ENCODE measurements around the gene LY6G6D.

The LY6G6D gene

DNA sequence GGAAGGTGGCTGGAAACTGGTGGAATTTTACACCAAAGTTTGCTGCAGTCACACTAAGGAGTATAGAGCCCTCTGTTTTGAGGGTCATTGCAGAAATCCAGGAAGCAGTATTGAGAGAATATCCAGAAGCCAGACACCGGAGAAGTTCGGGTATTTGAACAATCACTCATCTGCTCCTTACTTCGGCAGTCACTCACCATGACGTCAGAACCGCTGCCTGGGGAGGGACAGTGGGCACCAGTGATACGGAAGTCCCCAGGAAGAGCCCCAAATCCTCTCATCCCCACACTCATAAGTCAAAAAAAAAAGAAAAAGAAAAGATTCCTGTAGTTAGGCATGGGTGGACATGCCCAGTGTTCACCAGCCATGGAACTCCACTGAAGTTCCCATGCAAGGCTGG, 38.2 kb upstream of the LY6G6D start:
- TF ChIP-seq, protein P1, sequence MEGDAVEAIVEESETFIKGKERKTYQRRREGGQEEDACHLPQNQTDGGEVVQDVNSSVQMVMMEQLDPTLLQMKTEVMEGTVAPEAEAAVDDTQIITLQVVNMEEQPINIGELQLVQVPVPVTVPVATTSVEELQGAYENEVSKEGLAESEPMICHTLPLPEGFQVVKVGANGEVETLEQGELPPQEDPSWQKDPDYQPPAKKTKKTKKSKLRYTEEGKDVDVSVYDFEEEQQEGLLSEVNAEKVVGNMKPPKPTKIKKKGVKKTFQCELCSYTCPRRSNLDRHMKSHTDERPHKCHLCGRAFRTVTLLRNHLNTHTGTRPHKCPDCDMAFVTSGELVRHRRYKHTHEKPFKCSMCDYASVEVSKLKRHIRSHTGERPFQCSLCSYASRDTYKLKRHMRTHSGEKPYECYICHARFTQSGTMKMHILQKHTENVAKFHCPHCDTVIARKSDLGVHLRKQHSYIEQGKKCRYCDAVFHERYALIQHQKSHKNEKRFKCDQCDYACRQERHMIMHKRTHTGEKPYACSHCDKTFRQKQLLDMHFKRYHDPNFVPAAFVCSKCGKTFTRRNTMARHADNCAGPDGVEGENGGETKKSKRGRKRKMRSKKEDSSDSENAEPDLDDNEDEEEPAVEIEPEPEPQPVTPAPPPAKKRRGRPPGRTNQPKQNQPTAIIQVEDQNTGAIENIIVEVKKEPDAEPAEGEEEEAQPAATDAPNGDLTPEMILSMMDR (IDR thresholded peaks at IDR 0.05; ENCODE audit: low read depth, low read length, missing control alignments): no peak
- no peak for DNase-seq (ENCODE audit: extremely low read depth, low read depth)
- H3K4me3 ChIP-seq (replicated peaks; ENCODE audit: low read depth, low read length): no peak overlapping the region

DNA sequence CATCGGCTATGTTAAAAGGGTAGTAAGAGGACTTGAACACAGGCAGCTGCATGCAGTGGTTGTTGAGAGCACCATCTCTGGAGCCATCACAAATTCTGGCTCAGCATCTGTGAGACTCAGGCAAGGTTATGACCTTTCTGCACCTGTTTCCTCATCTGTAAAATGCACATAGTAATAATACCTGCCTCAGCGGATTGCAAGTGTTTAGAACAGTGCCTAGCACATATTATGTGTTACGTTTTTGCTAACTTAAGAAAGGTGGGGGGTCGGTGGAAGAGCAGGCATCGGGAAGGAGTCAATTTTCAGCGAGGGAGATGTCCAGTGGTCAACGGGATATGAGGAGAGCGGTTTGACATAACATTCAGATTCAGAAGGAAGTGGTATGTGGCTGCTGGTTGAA, 37.2 kb upstream of the LY6G6D start:
- H3K4me3 ChIP-seq (replicated peaks; ENCODE audit: low read depth, low read length): no peak overlapping the region
- TF ChIP-seq, protein P1 (IDR thresholded peaks at IDR 0.05; ENCODE audit: low read depth, low read length, missing control alignments): no peak
- DNase-seq (ENCODE audit: extremely low read depth, low read depth): no peak

DNA sequence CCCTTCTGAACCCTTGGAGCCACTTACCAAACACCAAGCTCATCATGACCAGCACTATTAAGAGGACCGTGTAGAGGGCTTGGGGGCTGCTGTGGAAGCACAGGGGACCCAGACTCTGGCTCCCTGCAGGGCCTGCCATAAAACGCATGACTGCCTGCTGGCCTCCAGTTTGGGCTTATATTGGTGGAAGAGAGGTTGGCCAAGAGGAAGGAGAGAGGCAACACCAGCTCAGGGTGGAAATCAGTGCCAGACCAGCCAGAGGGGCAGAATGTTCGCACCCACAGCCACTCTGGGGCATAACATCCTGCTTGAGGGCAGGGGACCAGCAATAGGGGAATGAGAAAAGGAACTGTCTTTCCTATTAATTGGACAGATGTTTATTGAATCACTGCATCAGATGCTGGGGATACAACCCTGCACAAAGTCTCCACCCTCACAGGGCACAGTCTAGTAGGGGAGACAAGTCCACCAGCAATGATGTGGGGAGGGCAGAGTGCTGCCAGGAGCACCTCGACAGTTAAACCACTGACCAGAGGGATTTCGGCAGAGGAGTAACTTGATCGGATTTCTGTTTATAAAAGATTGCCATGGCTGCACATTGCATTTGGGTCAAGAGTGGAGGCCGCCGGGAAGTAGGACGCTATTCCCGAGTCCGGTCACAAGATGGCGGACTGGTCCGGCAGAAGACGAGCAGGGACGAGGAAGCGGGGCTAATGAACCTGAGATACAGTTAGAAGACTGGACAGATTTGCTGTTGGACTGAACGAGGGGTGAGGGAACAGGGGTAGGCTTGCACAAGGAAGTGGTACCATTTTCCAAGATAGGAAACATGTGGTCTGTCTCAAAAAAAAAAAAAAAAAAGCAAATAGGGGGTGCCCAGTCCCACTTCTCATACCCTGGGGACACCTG, 34.7 kb upstream of the LY6G6D start, which contains the start of gene LY6G5C:
LY6G5C (minus strand) TSS at position 842 of the 909 bp plus-strand sequence; CDS start at position 148, 694 bp downstream.
- TF ChIP-seq, protein P1 (IDR thresholded peaks at IDR 0.05; ENCODE audit: low read depth, low read length, missing control alignments): peak; percentile 55
- DNase-seq (ENCODE audit: extremely low read depth, low read depth): no peak
- H3K4me3 ChIP-seq (replicated peaks; ENCODE audit: low read depth, low read length): peak within 1 kb of the TSS; percentile 45

DNA sequence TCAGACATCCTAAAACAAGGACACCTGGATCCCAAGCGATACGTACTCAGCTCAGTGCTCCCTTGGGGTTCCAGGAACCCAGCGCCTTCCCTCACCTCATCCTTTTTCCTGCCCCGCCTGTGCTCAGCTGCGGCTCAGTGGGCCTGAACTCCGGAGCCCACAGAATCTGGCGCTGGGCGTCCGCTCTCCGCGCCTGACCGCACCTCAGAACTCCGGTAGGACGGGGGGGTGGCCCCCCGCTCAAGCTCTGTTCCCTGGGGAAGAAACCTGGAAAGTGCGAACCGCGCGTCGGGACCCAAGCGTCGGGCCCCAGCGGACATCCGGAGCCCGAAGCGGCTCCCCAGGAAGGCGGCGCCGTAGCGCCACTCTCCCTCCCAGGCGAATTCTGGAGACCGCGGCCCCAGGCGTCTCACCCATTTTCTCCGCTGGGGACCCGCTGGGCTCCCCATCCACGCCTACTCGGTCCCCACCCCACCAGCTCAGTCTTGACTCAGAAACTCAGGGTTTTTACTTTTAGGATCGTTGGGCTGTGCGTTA, 33.9 kb upstream of the LY6G6D start:
- no peak for DNase-seq (ENCODE audit: extremely low read depth, low read depth)
- H3K4me3 ChIP-seq (replicated peaks; ENCODE audit: low read depth, low read length): peak overlapping the region; percentile 45
- TF ChIP-seq, protein P1 (IDR thresholded peaks at IDR 0.05; ENCODE audit: low read depth, low read length, missing control alignments): no peak

DNA sequence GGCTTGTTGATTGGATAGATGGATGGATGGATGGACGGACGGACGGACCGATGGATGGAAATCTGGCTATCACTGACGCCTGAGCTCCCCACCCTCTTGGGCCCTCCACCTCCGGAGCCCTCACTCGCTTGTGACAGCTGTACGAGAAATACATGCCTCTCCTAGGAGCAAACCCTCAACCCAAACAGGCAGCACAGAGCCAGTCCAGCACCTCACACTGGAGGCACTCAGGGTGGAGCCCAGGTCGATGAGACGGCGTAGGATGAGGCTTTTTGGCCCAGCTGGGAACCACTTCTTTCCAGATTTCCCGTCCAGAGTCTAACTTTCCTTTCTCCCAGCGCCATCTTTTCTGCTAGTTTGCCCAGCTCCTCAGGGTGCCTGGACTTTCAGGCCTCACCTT, 31.6 kb upstream of the LY6G6D start:
- no peak overlapping the region for H3K4me3 ChIP-seq (replicated peaks; ENCODE audit: low read depth, low read length)
- TF ChIP-seq, protein P1 (IDR thresholded peaks at IDR 0.05; ENCODE audit: low read depth, low read length, missing control alignments): no peak
- no peak for DNase-seq (ENCODE audit: extremely low read depth, low read depth)

DNA sequence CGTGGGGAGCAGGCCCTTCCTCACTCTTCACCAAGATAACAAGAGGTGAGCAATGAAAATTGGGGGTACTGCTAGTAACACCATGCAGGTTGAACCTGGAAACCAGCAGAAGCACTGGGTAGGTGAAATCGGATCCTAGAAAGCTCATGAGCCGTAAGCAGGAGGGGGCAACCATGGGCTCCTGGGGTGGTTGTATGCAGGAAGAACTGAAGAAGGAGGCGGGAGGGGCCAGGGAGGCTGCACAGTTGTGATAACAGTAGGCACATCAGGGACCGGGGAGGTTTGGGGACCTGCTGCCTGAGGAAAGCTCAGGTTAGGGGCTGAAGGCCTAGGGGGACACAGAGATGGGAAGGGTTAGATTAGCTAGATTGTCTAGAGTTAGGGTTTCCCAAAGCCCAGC, 28.7 kb upstream of the LY6G6D start:
- TF ChIP-seq, protein P1 (IDR thresholded peaks at IDR 0.05; ENCODE audit: low read depth, low read length, missing control alignments): no peak
- DNase-seq (ENCODE audit: extremely low read depth, low read depth): no peak
- H3K4me3 ChIP-seq (replicated peaks; ENCODE audit: low read depth, low read length): no peak overlapping the region
